Hepatocyte (in vitro differentiated cells): ENCODE measurements around the gene CSTPP1. TPM values are rescaled to one million over a fixed set of nuclear protein-coding genes. Genes with fewer than 3 reads are reported as not detected.

Experiments
- DNase-seq: peaks from one replicate; pipeline ENCODE4 v3.0.0-alpha.2; 2016; ENCODE audit warnings: low spot score
- H2AFZ ChIP-seq: fragments of 200-600 bp; sonication (generic); 2 replicates; pipeline ENCODE4 v1.6.0; 2016; ENCODE audit warnings: antibody characterized with exemption, mild to moderate bottlenecking
- H3K27ac ChIP-seq: fragments of 200-600 bp; sonication (generic); 2 replicates; pipeline ENCODE4 v1.5.1; 2016; ENCODE audit warnings: mild to moderate bottlenecking
- H3K27me3 ChIP-seq: fragments of 200-600 bp; sonication (generic); 2 replicates; pipeline ENCODE4 v1.6.1; 2016
- H3K36me3 ChIP-seq: fragments of 200-600 bp; sonication (generic); replicated peaks from 2 replicates; pipeline ENCODE4 v1.5.1; 2016; ENCODE audit warnings: low read depth; ENCODE audit not compliant: insufficient read depth
- H3K4me1 ChIP-seq: fragments of 200-600 bp; sonication (generic); 2 replicates; pipeline ENCODE4 v1.5.1; 2016; ENCODE audit warnings: mild to moderate bottlenecking, moderate library complexity; ENCODE audit not compliant: insufficient read depth
- H3K4me2 ChIP-seq: fragments of 200-600 bp; sonication (generic); 2 replicates; pipeline ENCODE4 v1.6.0; 2016
- H3K4me3 ChIP-seq: fragments of 200-600 bp; sonication (generic); 2 replicates; pipeline ENCODE4 v1.5.1; 2016; ENCODE audit warnings: mild to moderate bottlenecking
- H3K79me2 ChIP-seq: fragments of 200-600 bp; sonication (generic); 2 replicates; pipeline ENCODE4 v1.6.0; 2017; ENCODE audit warnings: mild to moderate bottlenecking
- H3K9me2 ChIP-seq: fragments of 200-600 bp; sonication (generic); replicated peaks from 2 replicates; pipeline ENCODE4 v1.6.0; 2017; ENCODE audit warnings: mild to moderate bottlenecking; ENCODE audit not compliant: insufficient read depth
- H3K9me3 ChIP-seq: fragments of 200-600 bp; sonication (generic); 2 replicates; pipeline ENCODE4 v1.5.1; 2016; ENCODE audit warnings: low read depth, mild to moderate bottlenecking
- H4K20me1 ChIP-seq: fragments of 200-600 bp; sonication (generic); 2 replicates; pipeline ENCODE4 v1.6.0; 2016; ENCODE audit warnings: mild to moderate bottlenecking; ENCODE audit not compliant: insufficient read depth, poor library complexity, severe bottlenecking
- EZH2 ChIP-seq: fragments of 200-600 bp; sonication (generic); IDR thresholded peaks from 2 replicates; pipeline ENCODE4 v1.6.1; 2016; ENCODE audit warnings: antibody characterized with exemption, mild to moderate bottlenecking, borderline replicate concordance
- EZH2phosphoT487 ChIP-seq: fragments of 200-600 bp; sonication (generic); IDR thresholded peaks from one replicate; pipeline ENCODE4 v1.6.1; 2018; ENCODE audit warnings: antibody characterized with exemption, mild to moderate bottlenecking, low read depth, moderate library complexity; ENCODE audit not compliant: unreplicated experiment, severe bottlenecking
- WGBS: methylation state at CpG from one replicate; pipeline ENCODE4 v1.1.6; 2016; ENCODE audit warnings: low lambda C conversion rate; ENCODE audit errors: missing lambda C conversion rate; 5-methylcytosine and 5-hydroxymethylcytosine counted together
- polyA plus RNA-seq: library from polyadenylated mRNA; unstranded; fragments of >200 nt; fragmentation: Nextera tagmentation; extraction: Ambion mirVana; gene quantifications from 2 replicates; pipeline ENCODE4 v1.2.1, GENCODE V29; 2016
- total RNA-seq: library from RNA; depleted of rRNA; stranded (reverse); fragments of >200 nt; gene quantifications from 2 replicates; pipeline ENCODE4 v1.2.3, GENCODE V29; 2014
- TF ChIP-seq, protein P1 (sequence below): fragments of 200-600 bp; sonication (generic); IDR thresholded peaks from 2 replicates; pipeline ENCODE4 v1.5.1; 2016; ENCODE audit warnings: antibody characterized with exemption, mild to moderate bottlenecking; ENCODE audit not compliant: poor library complexity

Gene CSTPP1
- total and polyA plus RNA-seq, 2 experiments from 2014 or later = 23.0 to 44.3 TPM

- no peaks in the 10 kb centered on the region for H3K9me3 ChIP-seq
- H3K4me2 ChIP-seq = no peak overlapping the region
- H3K36me3 ChIP-seq = no peaks in the 10 kb centered on the region
- TF ChIP-seq EZH2 (no peak), EZH2phosphoT487 (no peak)
- TF ChIP-seq, protein P1, sequence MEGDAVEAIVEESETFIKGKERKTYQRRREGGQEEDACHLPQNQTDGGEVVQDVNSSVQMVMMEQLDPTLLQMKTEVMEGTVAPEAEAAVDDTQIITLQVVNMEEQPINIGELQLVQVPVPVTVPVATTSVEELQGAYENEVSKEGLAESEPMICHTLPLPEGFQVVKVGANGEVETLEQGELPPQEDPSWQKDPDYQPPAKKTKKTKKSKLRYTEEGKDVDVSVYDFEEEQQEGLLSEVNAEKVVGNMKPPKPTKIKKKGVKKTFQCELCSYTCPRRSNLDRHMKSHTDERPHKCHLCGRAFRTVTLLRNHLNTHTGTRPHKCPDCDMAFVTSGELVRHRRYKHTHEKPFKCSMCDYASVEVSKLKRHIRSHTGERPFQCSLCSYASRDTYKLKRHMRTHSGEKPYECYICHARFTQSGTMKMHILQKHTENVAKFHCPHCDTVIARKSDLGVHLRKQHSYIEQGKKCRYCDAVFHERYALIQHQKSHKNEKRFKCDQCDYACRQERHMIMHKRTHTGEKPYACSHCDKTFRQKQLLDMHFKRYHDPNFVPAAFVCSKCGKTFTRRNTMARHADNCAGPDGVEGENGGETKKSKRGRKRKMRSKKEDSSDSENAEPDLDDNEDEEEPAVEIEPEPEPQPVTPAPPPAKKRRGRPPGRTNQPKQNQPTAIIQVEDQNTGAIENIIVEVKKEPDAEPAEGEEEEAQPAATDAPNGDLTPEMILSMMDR = no peak
- peaks cover 7% of the 10 kb centered on the region for H3K4me1 ChIP-seq
- H3K27me3 ChIP-seq = no peaks in the 10 kb centered on the region
- no peak overlapping the region for H2AFZ ChIP-seq
- no peaks in the 10 kb centered on the region for H3K9me2 ChIP-seq
- H3K27ac ChIP-seq = no peak overlapping the region
- peaks cover 76% of the 10 kb centered on the region for H3K79me2 ChIP-seq
- H3K4me3 ChIP-seq = no peak overlapping the region
- peaks cover 19% of the 10 kb centered on the region for H4K20me1 ChIP-seq
- 98% methylated on average over 16 of the region's 16 CpGs for WGBS
- DNase-seq = no peak
These were observed 234.7 kb downstream of the CSTPP1 start for GRCh38 chr11:47171061-47171838.

GRCh38 chr11:47171856-47172255 lies 235.3 kb downstream of the CSTPP1 start:
- Histone ChIP-seq H3K36me3 (no peaks in the 10 kb centered on the region), H3K9me2 (no peaks in the 10 kb centered on the region), H3K4me2 (no peak overlapping the region), H3K27me3 (no peaks in the 10 kb centered on the region), H2AFZ (no peak overlapping the region), H3K4me3 (no peak overlapping the region), H4K20me1 (peaks cover 19% of the 10 kb centered on the region), H3K4me1 (peaks cover 7% of the 10 kb centered on the region), H3K9me3 (no peaks in the 10 kb centered on the region), H3K27ac (no peak overlapping the region), H3K79me2 (peaks cover 79% of the 10 kb centered on the region)
- TF ChIP-seq, protein P1 = no peak
- no peak for TF ChIP-seq EZH2
- no peak for TF ChIP-seq EZH2phosphoT487
- WGBS = 76% methylated on average over 8 of the region's 8 CpGs
- DNase-seq = no peak

DNA sequence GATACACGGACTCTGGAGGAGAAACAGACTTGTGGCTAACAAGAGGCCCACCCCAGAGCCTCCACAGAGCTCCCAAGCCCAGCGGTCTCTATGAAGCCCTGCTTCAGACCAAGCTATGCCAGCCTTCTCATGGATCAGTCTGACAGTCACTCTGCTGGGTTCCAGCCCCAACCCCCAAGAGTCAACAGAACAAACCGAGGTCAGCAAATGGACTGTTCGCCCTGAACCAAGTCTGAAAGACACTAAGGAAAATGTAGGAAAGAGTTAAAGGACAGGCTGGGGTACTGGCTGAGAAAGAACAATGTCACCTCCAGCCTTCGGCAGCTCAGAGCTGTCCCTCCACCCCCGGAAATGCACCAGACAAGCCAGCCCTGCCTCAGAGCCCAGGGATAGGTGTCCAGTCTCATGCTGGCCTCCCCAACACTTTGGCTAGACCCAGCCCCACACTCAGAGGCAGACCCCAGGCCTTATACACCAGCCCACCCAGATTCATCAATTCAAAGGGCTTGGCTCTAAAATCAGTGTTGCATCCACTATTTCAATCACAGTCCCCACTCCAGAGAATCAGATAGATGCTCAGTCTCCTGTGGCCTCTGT lies 236.3 kb downstream of the CSTPP1 start:
- no peak overlapping the region for H3K4me2 ChIP-seq
- peaks cover 19% of the 10 kb centered on the region for H4K20me1 ChIP-seq
- peaks cover 12% of the 10 kb centered on the region for H3K4me1 ChIP-seq
- 85% methylated on average over 6 of the region's 6 CpGs for WGBS
- no peak overlapping the region for H3K27ac ChIP-seq
- H3K79me2 ChIP-seq = peaks cover 77% of the 10 kb centered on the region
- H3K9me3 ChIP-seq = no peaks in the 10 kb centered on the region
- no peak overlapping the region for H3K4me3 ChIP-seq
- no peaks in the 10 kb centered on the region for H3K36me3 ChIP-seq
- no peak overlapping the region for H2AFZ ChIP-seq
- H3K27me3 ChIP-seq = no peaks in the 10 kb centered on the region
- no peaks in the 10 kb centered on the region for H3K9me2 ChIP-seq
- TF ChIP-seq, protein P1 = no peak
- no peak for TF ChIP-seq EZH2
- no peak for TF ChIP-seq EZH2phosphoT487
- no peak for DNase-seq
